Subcutaneous adipose tissue (tissue), 4 donors: Measurements from ENCODE around the gene KCNIP2. TPM values are rescaled to one million over a fixed set of nuclear protein-coding genes. Genes with fewer than 3 reads are reported as not detected.

Experiments
- total RNA-seq, 4 donors: library from RNA; depleted of rRNA; stranded (reverse); fragments of >200 nt; gene quantifications; one replicate each; pipeline ENCODE4 v1.1.0, GENCODE V29; 2016
- TF ChIP-seq, protein P1 (sequence below): fragments of 450-650 bp; IDR thresholded peaks from one replicate; pipeline ENCODE4 v1.5.1; 2016; ENCODE audit warnings: low read depth, mild to moderate bottlenecking, control low read depth, antibody characterized with exemption, moderate library complexity

Gene KCNIP2
- total RNA-seq, 4 donors from 2014 or later, result 40.6 to 472 (median 78.2) TPM

DNA sequence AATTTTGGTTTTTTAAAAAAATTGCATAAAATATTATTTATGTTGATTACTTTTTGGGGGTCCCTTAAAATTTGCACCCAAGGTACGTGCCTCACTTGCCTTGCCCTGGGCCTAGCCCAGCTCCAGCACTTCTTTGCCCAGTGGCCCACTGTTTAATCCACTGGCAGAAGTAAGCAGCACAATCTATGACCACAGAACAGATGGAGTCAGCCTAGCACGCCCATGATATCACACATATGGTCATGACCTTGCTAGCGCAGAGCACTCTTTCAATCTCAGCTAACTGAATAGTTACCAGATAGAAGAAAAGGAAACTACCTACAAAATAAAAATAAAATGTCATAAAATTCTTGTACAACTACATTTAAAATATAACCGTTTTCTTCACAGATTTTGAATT, 31.0 kb downstream of the KCNIP2 start:
- TF ChIP-seq, protein P1, sequence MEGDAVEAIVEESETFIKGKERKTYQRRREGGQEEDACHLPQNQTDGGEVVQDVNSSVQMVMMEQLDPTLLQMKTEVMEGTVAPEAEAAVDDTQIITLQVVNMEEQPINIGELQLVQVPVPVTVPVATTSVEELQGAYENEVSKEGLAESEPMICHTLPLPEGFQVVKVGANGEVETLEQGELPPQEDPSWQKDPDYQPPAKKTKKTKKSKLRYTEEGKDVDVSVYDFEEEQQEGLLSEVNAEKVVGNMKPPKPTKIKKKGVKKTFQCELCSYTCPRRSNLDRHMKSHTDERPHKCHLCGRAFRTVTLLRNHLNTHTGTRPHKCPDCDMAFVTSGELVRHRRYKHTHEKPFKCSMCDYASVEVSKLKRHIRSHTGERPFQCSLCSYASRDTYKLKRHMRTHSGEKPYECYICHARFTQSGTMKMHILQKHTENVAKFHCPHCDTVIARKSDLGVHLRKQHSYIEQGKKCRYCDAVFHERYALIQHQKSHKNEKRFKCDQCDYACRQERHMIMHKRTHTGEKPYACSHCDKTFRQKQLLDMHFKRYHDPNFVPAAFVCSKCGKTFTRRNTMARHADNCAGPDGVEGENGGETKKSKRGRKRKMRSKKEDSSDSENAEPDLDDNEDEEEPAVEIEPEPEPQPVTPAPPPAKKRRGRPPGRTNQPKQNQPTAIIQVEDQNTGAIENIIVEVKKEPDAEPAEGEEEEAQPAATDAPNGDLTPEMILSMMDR, result no peak

GRCh38 chr10:101807158-101807557, 36.4 kb downstream of the KCNIP2 start:
- TF ChIP-seq, protein P1, result no peak

- TF ChIP-seq, protein P1, result no peak
Observed at GRCh38 chr10:101803511-101803910, 40.1 kb downstream of the KCNIP2 start.

DNA sequence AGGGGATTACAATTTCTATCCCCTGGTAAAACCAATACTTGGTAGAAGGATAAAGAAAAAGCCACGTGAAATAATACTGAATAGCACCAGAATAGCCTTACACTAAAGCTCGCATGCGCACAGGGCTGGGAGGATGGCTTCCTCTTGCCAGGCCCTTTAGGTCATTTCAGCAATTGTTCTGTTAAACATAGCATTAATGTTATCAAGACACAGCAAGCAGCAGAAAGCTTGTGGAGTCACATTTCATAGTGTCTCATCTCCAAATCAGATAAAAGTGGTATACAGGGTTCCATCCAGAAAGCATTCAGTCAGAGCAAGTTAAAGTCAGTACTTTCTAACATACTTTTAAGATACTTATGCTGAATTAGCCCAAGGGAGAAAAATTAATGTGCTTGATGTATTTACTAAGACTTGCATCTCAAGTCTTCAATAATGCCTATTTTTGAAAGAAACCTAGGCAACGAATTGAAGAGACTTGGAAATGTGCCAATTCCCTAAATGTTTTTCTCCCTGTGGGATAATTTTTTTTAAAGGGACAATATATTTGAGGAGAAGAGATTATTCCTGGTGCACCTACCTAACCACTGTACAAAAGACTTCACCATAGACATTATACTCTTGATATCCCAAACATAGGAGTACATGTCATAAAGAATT, 46.1 kb downstream of the KCNIP2 start:
- TF ChIP-seq, protein P1, result no peak

DNA sequence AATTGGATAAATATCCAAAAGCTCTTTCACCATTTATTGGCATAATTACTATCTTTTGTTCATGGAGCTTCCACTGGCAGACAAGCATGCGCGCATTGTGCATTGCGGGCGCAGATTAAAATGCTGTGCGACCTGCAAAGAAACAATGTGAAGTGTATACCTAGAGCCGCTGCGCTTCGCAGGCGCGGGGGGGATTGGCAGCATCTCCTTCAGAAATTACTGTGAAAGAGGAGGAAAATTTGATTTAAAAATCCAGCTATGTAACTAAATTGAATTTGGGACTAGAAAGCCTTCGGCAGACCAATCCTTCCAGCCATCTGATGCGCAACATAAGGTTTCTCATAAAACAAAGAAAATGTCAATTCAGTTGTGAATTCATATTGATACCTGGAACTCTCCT, 50.1 kb downstream of the KCNIP2 start:
- TF ChIP-seq, protein P1, result no peak

GRCh38 chr10:101789686-101790085, 53.9 kb downstream of the KCNIP2 start:
- TF ChIP-seq, protein P1, result no peak

- TF ChIP-seq, protein P1, result no peak
Observed at GRCh38 chr10:101785801-101786200, 57.8 kb downstream of the KCNIP2 start.
